Measurements from ENCODE around the gene COPG2. TPM values are rescaled to one million over a fixed set of nuclear protein-coding genes. Genes with fewer than 3 reads are reported as not detected.
A peak's percentile ranks its signal among the peaks of the same experiment; 100 is the strongest.

Gene COPG2
- total and polyA plus RNA-seq, 2 of the 13 experiments (the other 11 are each of a cell fraction or from before 2014, with no cell fraction given), result 14.1 to 17.7 TPM

DNA sequence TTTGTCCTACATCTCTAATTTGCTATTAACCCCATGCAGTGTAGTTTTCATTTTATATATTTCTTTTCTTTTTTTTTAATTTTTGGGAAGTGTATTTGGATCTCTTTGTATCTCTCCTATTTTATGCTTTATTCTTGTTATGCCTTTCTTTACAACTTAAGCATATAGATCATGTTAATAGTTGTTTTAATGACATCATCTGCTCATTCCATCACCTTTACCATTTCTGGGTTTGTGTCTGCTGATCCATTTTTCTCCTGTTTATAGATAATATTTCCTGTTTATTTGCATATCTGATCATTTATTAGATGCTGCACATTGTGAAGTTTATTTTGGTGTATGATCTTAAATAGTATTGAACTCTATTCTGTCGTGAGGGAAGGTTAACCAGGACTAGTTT, 13.7 kb downstream of the COPG2 start:
- peaks cover 0 to 4% of the 10 kb centered on the region in 2 experiments; a peak in 1 of 5 replicates for H3K36me3 ChIP-seq (replicated peaks in 1 of 2; ENCODE audit: control insufficient read depth in 1 of 2, insufficient read depth in 2 of 2, low read length in 2 of 2)
- H3K4me1 ChIP-seq (ENCODE audit: insufficient read depth, low read length), result no peaks in the 10 kb centered on the region
- no peak overlapping the region for H2AFZ ChIP-seq (ENCODE audit: low read length)
- BruUV-seq (replicated peaks), result no TSS peak
- H3K9me3 ChIP-seq (ENCODE audit: low read length), result no peaks in the 10 kb centered on the region
- POLR2A ChIA-PET, result no interaction called here
- DNase-seq (ENCODE audit: low spot score) (no peak), FAIRE-seq (no peak), ATAC-seq (no peak)
- H3K4me2 ChIP-seq (ENCODE audit: low read depth, low read length), result no peak overlapping the region
- no peak overlapping the region for H3K27ac ChIP-seq (ENCODE audit: extremely low read length, insufficient read depth, low read length)
- in situ Hi-C loops (cut with HindIII; ENCODE audit: extremely low pct_ligation_motif_present, low pct_unique_long_range_greater_than_20kb) (no loop called here), intact Hi-C loops (cut with micrococcal nuclease; ENCODE audit: unreplicated experiment) (no loop called here)
- no peak overlapping the region for H3K4me3 ChIP-seq (replicated peaks in 1 of 3; ENCODE audit: insufficient read depth in 1 of 3, low read depth in 2 of 3, low read length in 3 of 3)
- H3K9ac ChIP-seq (ENCODE audit: insufficient read depth, low read depth, low read length), result no peak overlapping the region
- no peaks in the 10 kb centered on the region for H3K79me2 ChIP-seq (ENCODE audit: insufficient read depth, low read length)
- H4K20me1 ChIP-seq (ENCODE audit: insufficient read depth, low read length), result no peaks in the 10 kb centered on the region
- no peaks in the 10 kb centered on the region for H3K27me3 ChIP-seq (ENCODE audit: control insufficient read depth in 1 of 2, insufficient read depth in 2 of 2, low read length in 2 of 2)
- no peak for TF ChIP-seq HDAC6 (IDR thresholded peaks at IDR 0.05; ENCODE audit: low read depth, low read length)
- peak; percentile 79 for TF ChIP-seq ATF7 (IDR thresholded peaks at IDR 0.05)
- no peak for TF ChIP-seq ATF7 (CRISPR knock-in tag; IDR thresholded peaks at IDR 0.05)
- 97% methylated on average over 1 of the region's 1 CpG for WGBS (ENCODE audit: low lambda C conversion rate)
- CTCF ChIA-PET (ENCODE audit: low intra/inter-chr PET ratio, low total read pairs), result no interaction called here

- no peaks in the 10 kb centered on the region for H4K20me1 ChIP-seq (ENCODE audit: insufficient read depth, low read length)
- H3K4me1 ChIP-seq (ENCODE audit: insufficient read depth, low read length), result no peaks in the 10 kb centered on the region
- ChIA-PET POLR2A (no interaction called here), CTCF (ENCODE audit: low intra/inter-chr PET ratio, low total read pairs) (no interaction called here)
- H3K9ac ChIP-seq (ENCODE audit: insufficient read depth, low read depth, low read length), result no peak overlapping the region
- intact Hi-C loops (cut with micrococcal nuclease; ENCODE audit: unreplicated experiment), result no loop called here
- FAIRE-seq (no peak), DNase-seq (ENCODE audit: low spot score) (no peak), ATAC-seq (no peak)
- TF ChIP-seq, protein P1, sequence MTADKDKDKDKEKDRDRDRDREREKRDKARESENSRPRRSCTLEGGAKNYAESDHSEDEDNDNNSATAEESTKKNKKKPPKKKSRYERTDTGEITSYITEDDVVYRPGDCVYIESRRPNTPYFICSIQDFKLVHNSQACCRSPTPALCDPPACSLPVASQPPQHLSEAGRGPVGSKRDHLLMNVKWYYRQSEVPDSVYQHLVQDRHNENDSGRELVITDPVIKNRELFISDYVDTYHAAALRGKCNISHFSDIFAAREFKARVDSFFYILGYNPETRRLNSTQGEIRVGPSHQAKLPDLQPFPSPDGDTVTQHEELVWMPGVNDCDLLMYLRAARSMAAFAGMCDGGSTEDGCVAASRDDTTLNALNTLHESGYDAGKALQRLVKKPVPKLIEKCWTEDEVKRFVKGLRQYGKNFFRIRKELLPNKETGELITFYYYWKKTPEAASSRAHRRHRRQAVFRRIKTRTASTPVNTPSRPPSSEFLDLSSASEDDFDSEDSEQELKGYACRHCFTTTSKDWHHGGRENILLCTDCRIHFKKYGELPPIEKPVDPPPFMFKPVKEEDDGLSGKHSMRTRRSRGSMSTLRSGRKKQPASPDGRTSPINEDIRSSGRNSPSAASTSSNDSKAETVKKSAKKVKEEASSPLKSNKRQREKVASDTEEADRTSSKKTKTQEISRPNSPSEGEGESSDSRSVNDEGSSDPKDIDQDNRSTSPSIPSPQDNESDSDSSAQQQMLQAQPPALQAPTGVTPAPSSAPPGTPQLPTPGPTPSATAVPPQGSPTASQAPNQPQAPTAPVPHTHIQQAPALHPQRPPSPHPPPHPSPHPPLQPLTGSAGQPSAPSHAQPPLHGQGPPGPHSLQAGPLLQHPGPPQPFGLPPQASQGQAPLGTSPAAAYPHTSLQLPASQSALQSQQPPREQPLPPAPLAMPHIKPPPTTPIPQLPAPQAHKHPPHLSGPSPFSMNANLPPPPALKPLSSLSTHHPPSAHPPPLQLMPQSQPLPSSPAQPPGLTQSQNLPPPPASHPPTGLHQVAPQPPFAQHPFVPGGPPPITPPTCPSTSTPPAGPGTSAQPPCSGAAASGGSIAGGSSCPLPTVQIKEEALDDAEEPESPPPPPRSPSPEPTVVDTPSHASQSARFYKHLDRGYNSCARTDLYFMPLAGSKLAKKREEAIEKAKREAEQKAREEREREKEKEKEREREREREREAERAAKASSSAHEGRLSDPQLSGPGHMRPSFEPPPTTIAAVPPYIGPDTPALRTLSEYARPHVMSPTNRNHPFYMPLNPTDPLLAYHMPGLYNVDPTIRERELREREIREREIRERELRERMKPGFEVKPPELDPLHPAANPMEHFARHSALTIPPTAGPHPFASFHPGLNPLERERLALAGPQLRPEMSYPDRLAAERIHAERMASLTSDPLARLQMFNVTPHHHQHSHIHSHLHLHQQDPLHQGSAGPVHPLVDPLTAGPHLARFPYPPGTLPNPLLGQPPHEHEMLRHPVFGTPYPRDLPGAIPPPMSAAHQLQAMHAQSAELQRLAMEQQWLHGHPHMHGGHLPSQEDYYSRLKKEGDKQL (CRISPR knock-in tag; IDR thresholded peaks at IDR 0.05; ENCODE audit: low read depth), result no peak
- no peaks in the 10 kb centered on the region for H3K9me3 ChIP-seq (ENCODE audit: low read length)
- H3K27ac ChIP-seq (ENCODE audit: extremely low read length, insufficient read depth, low read length), result no peak overlapping the region
- H3K27me3 ChIP-seq (ENCODE audit: control insufficient read depth in 1 of 2, insufficient read depth in 2 of 2, low read length in 2 of 2), result no peaks in the 10 kb centered on the region
- peaks cover 0 to 8% of the 10 kb centered on the region in 2 experiments; a peak in 1 of 5 replicates for H3K36me3 ChIP-seq (replicated peaks in 1 of 2; ENCODE audit: control insufficient read depth in 1 of 2, insufficient read depth in 2 of 2, low read length in 2 of 2)
- no peak overlapping the region for H2AFZ ChIP-seq (ENCODE audit: low read length)
- H3K79me2 ChIP-seq (ENCODE audit: insufficient read depth, low read length), result no peaks in the 10 kb centered on the region
- in situ Hi-C loops (cut with HindIII; ENCODE audit: extremely low pct_ligation_motif_present, low pct_unique_long_range_greater_than_20kb), result no loop called here
- 88% methylated on average over 1 of the region's 1 CpG for WGBS (ENCODE audit: low lambda C conversion rate)
- no peak overlapping the region for H3K4me2 ChIP-seq (ENCODE audit: low read depth, low read length)
- no TSS peak for BruUV-seq (replicated peaks)
- H3K4me3 ChIP-seq (replicated peaks in 1 of 3; ENCODE audit: insufficient read depth in 1 of 3, low read depth in 2 of 3, low read length in 3 of 3), result no peak overlapping the region
Observed at GRCh38 chr7:130650611-130651120, 17.9 kb downstream of the COPG2 start.
